Breast epithelium (tissue), 4 donors: ENCODE measurements around the gene GAS7. TPM values are rescaled to one million over a fixed set of nuclear protein-coding genes. Genes with fewer than 3 reads are reported as not detected.
A peak's percentile ranks its signal among the peaks of the same experiment; 100 is the strongest.

Experiments
- DNase-seq, 2 donors: peaks; one replicate each; pipeline ENCODE4 v3.0.0-alpha.2; 2019; ENCODE audit warnings: low spot score in 2 of 2
- H3K27ac ChIP-seq, 2 donors: fragments of 200-600 bp; sonication (generic) in 1 of 2; one replicate each; pipeline ENCODE4 v1.5.1; 2016 to 2019; ENCODE audit warnings: mild to moderate bottlenecking in 1 of 2
- H3K27me3 ChIP-seq, 2 donors: fragments of 200-600 bp; sonication (generic) in 1 of 2; one replicate each; pipeline versions ENCODE4 v1.5.1 to v1.6.0; 2017 to 2019; ENCODE audit warnings: control low read depth in 1 of 2, mild to moderate bottlenecking in 1 of 2
- H3K36me3 ChIP-seq: fragments of 200-600 bp; one replicate; pipeline ENCODE4 v1.5.1; 2019
- H3K4me1 ChIP-seq, 2 donors: fragments of 200-600 bp; sonication (generic); one replicate each; pipeline ENCODE4 v1.5.1; 2016 to 2019; ENCODE audit warnings: control low read depth in 1 of 2
- H3K4me3 ChIP-seq, 3 donors: fragments of 200-600 bp; sonication (generic); 1 replicate in 2 of 3; 2 replicates in 1 of 3; pipeline ENCODE4 v1.5.1; 2016 to 2019; ENCODE audit warnings: mild to moderate bottlenecking in 3 of 3, moderate library complexity in 2 of 3
- H3K9me3 ChIP-seq, 2 donors: fragments of 200-600 bp; sonication (generic) in 1 of 2; one replicate each; pipeline ENCODE4 v1.5.1; 2016 to 2019; ENCODE audit warnings: control low read depth in 1 of 2
- POLR2A ChIP-seq: fragments of 450-650 bp; IDR thresholded peaks from one replicate; pipeline ENCODE4 v1.6.1; 2016; ENCODE audit warnings: antibody characterized with exemption, mild to moderate bottlenecking, moderate library complexity
- POLR2AphosphoS5 ChIP-seq, 3 donors: sonication (generic); formaldehyde crosslinking; IDR thresholded peaks; one replicate each; pipeline ENCODE4 v1.6.1; 2017; ENCODE audit warnings: antibody characterized with exemption in 3 of 3
- intact Hi-C: fragments of 100-400 bp; cut with DNase I; formaldehyde crosslinking; loops from one replicate; pipeline ENCODE4 v1.15.1; 2023; ENCODE audit warnings: low total_unique reads
- total RNA-seq, 3 donors: library from RNA; depleted of rRNA; stranded (reverse); fragments of >200 nt; gene quantifications; one replicate each; pipeline ENCODE4 v1.1.0, GENCODE V29; 2016
- TF ChIP-seq, protein P1 (sequence below), 3 donors: fragments of 450-650 bp; IDR thresholded peaks; one replicate each; pipeline ENCODE4 v1.5.1; 2016 to 2017; ENCODE audit warnings: antibody characterized with exemption in 3 of 3, mild to moderate bottlenecking in 3 of 3, moderate library complexity in 3 of 3

Gene GAS7
- total RNA-seq, 3 donors from 2014 or later = 21.8 to 62.2 (median 33.4) TPM

- no peaks in the 10 kb centered on the region for H3K9me3 ChIP-seq
- DNase-seq = no peak
- no peaks in the 10 kb centered on the region for H3K36me3 ChIP-seq
- peak overlapping the region; percentile 74 to 99 for H3K27ac ChIP-seq
- H3K4me1 ChIP-seq = peaks cover 20 to 32% of the 10 kb centered on the region in 2 donors
- intact Hi-C loops = no loop called here
- H3K4me3 ChIP-seq = no peak overlapping the region
- H3K27me3 ChIP-seq = no peaks in the 10 kb centered on the region
- TF ChIP-seq, protein P1, sequence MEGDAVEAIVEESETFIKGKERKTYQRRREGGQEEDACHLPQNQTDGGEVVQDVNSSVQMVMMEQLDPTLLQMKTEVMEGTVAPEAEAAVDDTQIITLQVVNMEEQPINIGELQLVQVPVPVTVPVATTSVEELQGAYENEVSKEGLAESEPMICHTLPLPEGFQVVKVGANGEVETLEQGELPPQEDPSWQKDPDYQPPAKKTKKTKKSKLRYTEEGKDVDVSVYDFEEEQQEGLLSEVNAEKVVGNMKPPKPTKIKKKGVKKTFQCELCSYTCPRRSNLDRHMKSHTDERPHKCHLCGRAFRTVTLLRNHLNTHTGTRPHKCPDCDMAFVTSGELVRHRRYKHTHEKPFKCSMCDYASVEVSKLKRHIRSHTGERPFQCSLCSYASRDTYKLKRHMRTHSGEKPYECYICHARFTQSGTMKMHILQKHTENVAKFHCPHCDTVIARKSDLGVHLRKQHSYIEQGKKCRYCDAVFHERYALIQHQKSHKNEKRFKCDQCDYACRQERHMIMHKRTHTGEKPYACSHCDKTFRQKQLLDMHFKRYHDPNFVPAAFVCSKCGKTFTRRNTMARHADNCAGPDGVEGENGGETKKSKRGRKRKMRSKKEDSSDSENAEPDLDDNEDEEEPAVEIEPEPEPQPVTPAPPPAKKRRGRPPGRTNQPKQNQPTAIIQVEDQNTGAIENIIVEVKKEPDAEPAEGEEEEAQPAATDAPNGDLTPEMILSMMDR (IDR thresholded peaks at IDR 0.05) = no peak
- TF ChIP-seq POLR2A (no peak), POLR2AphosphoS5 (IDR thresholded peaks at IDR 0.05) (no peak)
Measured at GRCh38 chr17:10118788-10119130, 79.6 kb downstream of the GAS7 start.

DNA sequence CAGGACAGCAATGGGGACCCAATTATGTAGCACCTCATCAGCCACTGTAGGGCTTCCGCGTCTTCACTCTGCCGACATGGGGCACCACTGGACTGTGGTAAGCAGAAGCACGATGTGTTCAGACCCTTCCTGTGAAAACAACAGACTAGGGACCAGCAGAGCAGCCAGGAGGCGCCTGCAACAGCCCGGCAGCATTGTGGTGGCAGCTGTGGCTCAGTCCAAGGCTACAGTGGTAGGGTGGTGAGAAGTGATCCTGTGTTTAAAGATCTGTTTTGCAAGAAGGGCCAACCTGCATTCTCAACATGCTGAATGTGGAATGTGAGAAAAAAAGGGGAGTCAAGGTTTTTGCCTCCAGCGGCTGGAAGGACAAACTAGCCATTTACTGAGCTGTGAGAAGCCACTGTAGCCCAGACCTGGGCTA, 80.8 kb downstream of the GAS7 start:
- Histone ChIP-seq H3K27me3 (no peaks in the 10 kb centered on the region), H3K4me1 (peaks cover 20 to 30% of the 10 kb centered on the region in 2 donors), H3K4me3 (no peak overlapping the region), H3K9me3 (no peaks in the 10 kb centered on the region), H3K36me3 (no peaks in the 10 kb centered on the region), H3K27ac (peak overlapping the region; percentile 17 to 99)
- no peak for DNase-seq
- intact Hi-C loops = no loop called here
- TF ChIP-seq, protein P1 (IDR thresholded peaks at IDR 0.05) = no peak
- TF ChIP-seq POLR2A (no peak), POLR2AphosphoS5 (IDR thresholded peaks at IDR 0.05) (no peak)

DNA sequence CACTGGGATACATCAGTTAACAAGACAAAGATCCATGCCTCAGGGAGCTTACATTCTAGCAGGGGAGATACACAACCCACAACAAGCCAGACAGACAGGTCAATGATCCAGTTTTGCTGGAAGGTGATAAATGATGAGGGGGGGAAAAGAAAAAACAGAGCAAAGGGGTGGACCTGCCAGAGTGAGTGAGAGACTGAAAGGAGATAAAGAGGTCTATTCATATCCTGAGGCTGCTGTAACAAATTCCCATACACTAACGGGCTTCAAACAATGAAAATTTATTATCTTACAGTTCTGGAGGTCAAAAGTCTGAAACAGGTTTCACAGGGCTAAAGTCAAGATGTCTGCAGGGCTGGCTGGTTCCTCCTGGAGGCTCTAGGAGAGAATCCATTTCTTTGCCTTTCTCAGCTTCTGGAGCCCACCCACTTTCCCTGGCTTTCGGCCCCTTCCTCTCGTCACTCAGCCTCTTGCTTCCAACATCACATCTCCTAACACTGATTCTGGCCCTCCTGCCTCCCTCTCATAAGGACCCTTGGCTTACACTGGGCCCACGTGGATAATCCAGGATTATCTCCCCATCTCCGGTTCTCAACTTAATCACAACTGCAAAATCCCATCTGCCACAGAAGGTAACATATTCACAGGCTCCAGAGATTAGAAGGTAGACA, 81.5 kb downstream of the GAS7 start:
- H3K4me1 ChIP-seq = peaks cover 20 to 27% of the 10 kb centered on the region in 2 donors
- H3K36me3 ChIP-seq = no peaks in the 10 kb centered on the region
- no peaks in the 10 kb centered on the region for H3K27me3 ChIP-seq

GRCh38 chr17:10116267-10116666, 82.1 kb downstream of the GAS7 start:
- Histone ChIP-seq H3K4me1 (peaks cover 20 to 24% of the 10 kb centered on the region in 2 donors), H3K4me3 (no peak overlapping the region), H3K9me3 (no peaks in the 10 kb centered on the region), H3K27ac (peak overlapping the region in 1 of 2 donors; percentile 99), H3K27me3 (no peaks in the 10 kb centered on the region), H3K36me3 (no peaks in the 10 kb centered on the region)
- intact Hi-C loops = no loop called here
- no peak for DNase-seq
- TF ChIP-seq POLR2A (no peak), POLR2AphosphoS5 (IDR thresholded peaks at IDR 0.05) (no peak)
- TF ChIP-seq, protein P1 (IDR thresholded peaks at IDR 0.05) = no peak

More for the DNA sequence above, 81.5 kb downstream of the GAS7 start:
- H3K4me3 ChIP-seq = no peak overlapping the region
- intact Hi-C loops = no loop called here
- no peaks in the 10 kb centered on the region for H3K9me3 ChIP-seq
- H3K27ac ChIP-seq = peak overlapping the region; percentile 17 to 99
- TF ChIP-seq POLR2A (no peak), POLR2AphosphoS5 (IDR thresholded peaks at IDR 0.05) (no peak)
- TF ChIP-seq, protein P1 (IDR thresholded peaks at IDR 0.05) = no peak
- DNase-seq = no peak

GRCh38 chr17:10115536-10115932, 82.9 kb downstream of the GAS7 start:
- H3K9me3 ChIP-seq = no peaks in the 10 kb centered on the region
- no peaks in the 10 kb centered on the region for H3K36me3 ChIP-seq
- no peaks in the 10 kb centered on the region for H3K27me3 ChIP-seq
- H3K27ac ChIP-seq = peak overlapping the region; percentile 94 to 99
- no peak for DNase-seq
- intact Hi-C loops = no loop called here
- H3K4me3 ChIP-seq = peak overlapping the region in 2 of 3 donors; percentile 22 to 59
- peaks cover 20 to 22% of the 10 kb centered on the region in 2 donors for H3K4me1 ChIP-seq
- TF ChIP-seq, protein P1 (IDR thresholded peaks at IDR 0.05) = no peak
- TF ChIP-seq POLR2A = no peak
- TF ChIP-seq POLR2AphosphoS5 (IDR thresholded peaks at IDR 0.05) = no peak
